Memory B cell (primary cell): ENCODE results near the gene ATP6V0A1.
"Not testable (repeated sequence)": the region's sequence is repeated elsewhere in the genome, so short reads cannot be mapped to it uniquely, and the experiment has no call there.

Experiments
- ATAC-seq: fragments of 150-1000 bp; cut with Tn5 transposase; 2 replicates; pipeline ENCODE4 v1.10.0; 2021; ENCODE audit warnings: low read depth, mild to moderate bottlenecking, moderate library complexity
- DNase-seq, 2 donors: peaks; one replicate each; pipeline ENCODE4 v3.0.0; 2022; ENCODE audit warnings: low spot score in 2 of 2
- H3K27ac Mint-ChIP-seq: one replicate; pipeline ENCODE4 v1.8.0; 2022; ENCODE audit warnings: mild to moderate bottlenecking, moderate library complexity, mixed read lengths
- H3K27me3 Mint-ChIP-seq: one replicate; pipeline ENCODE4 v1.8.0; 2022; ENCODE audit warnings: mixed read lengths
- H3K36me3 Mint-ChIP-seq: one replicate; pipeline ENCODE4 v1.8.0; 2022; ENCODE audit warnings: mild to moderate bottlenecking, mixed read lengths
- H3K4me1 Mint-ChIP-seq: one replicate; pipeline ENCODE4 v1.8.0; 2022; ENCODE audit warnings: mixed read lengths
- H3K4me3 Mint-ChIP-seq: one replicate; pipeline ENCODE4 v1.8.0; 2022; ENCODE audit warnings: mild to moderate bottlenecking, moderate library complexity, mixed read lengths
- H3K9me3 Mint-ChIP-seq: one replicate; pipeline ENCODE4 v1.8.0; 2022; ENCODE audit warnings: mixed read lengths

ATP6V0A1 gene

DNA sequence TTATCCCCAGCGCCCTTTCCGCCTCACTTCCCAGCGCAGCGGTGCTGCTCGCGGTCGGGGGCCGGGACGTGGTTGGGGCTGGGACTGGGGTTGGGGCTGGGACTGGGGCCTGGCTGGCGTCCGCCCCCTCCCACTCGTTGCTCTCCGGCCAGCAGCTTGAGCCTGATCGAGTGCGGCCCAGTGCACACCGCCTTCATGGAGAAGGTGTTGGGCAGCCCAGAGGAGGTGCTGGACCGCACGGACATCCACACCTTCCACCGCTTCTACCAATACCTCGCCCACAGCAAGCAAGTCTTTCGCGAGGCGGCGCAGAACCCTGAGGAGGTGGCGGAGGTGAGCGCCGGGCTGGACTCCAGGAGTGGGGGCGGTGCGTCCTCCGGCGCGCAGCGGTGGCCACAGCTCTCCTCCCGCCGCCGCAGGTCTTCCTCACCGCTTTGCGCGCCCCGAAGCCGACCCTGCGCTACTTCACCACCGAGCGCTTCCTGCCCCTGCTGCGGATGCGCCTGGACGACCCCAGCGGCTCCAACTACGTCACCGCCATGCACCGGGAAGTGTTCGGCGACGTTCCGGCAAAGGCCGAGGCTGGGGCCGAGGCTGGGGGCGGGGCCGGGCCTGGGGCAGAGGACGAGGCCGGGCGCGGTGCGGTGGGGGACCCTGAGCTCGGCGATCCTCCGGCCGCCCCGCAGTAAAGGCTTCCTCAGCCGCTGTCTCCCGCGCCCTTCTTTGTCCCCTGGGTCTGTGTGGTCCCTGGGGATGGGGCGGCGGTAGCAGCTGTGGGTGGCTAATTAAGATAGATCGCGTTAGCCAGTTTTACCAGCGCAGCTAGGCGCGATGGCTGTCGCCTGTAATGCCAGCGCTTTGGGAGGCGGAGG is 95.8 kb downstream of the ATP6V0A1 start:
- ATAC-seq (peak; percentile 90), DNase-seq (peak; percentile 81 to 85)
- H3K4me3 Mint-ChIP-seq: peak overlapping the region; percentile 98
- H3K27ac Mint-ChIP-seq: peak overlapping the region; percentile 97
- no peaks in the 10 kb centered on the region for H3K27me3 Mint-ChIP-seq
- H3K9me3 Mint-ChIP-seq: no peaks in the 10 kb centered on the region
- H3K4me1 Mint-ChIP-seq: peaks cover 29% of the 10 kb centered on the region
- no peaks in the 10 kb centered on the region for H3K36me3 Mint-ChIP-seq

DNA sequence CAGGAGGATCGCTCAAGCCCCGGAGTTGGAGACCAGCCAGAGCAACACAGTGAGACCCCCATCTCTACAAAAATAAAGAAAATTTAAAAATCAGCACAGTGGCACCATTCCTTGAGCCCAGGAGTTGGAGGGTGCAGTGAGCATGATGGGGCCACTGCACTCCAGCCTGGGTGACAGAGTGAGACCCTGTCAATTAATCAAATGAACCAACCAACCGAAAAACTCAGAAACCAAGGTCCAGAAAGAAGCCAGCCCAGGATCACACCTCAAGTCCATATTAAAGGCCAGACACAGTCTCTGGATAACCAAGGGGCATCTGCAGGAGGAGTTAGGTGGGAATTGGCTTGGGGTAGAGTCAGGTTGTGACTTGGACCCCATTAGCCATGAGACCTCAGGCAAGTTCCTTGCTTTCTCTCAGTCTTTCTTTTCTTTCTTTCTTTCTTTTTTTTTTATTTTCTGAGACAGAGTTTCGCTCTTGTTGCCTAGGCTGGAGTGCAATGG is 96.5 kb downstream of the ATP6V0A1 start:
- ATAC-seq: peak; percentile 2
- peak overlapping the region; percentile 97 for H3K27ac Mint-ChIP-seq
- DNase-seq: no peak
- peak overlapping the region; percentile 98 for H3K4me3 Mint-ChIP-seq
- H3K9me3 Mint-ChIP-seq: no peaks in the 10 kb centered on the region
- no peaks in the 10 kb centered on the region for H3K27me3 Mint-ChIP-seq
- H3K4me1 Mint-ChIP-seq: peaks cover 29% of the 10 kb centered on the region
- no peaks in the 10 kb centered on the region for H3K36me3 Mint-ChIP-seq

DNA sequence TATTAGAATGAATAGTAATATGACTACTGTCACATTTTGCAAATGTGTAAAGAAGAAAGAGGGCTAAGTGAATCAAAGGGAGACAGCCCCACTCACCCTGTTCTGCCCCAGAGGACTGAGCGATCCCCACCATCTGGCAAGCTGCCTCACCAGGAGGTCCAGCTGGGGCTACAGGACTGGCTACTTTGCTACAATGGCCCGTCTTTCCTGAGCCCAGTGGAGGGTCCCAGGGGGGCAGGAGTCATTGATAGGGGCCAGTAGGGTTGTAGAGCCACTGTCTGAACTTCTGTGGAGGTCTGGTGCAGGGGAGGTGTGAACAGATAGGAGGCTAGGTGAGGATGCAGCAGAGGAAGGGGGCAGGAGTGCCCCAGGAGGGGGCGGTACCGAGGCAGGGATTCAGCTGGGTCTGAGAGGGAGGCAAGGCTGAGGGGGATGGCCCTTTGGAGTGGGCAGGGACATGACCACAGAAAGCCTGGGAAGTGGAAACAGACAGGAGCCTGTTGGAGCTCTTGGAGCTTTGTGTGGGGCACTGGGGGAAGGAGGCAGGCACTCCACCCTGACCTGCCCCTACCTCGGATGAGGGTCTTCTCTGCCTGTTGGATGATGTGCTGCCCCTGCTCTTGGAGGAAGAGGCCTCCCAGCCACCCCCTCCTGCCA is 97.4 kb downstream of the ATP6V0A1 start:
- H3K9me3 Mint-ChIP-seq, H3K4me3 Mint-ChIP-seq, ATAC-seq: not testable (repeated sequence)

DNA sequence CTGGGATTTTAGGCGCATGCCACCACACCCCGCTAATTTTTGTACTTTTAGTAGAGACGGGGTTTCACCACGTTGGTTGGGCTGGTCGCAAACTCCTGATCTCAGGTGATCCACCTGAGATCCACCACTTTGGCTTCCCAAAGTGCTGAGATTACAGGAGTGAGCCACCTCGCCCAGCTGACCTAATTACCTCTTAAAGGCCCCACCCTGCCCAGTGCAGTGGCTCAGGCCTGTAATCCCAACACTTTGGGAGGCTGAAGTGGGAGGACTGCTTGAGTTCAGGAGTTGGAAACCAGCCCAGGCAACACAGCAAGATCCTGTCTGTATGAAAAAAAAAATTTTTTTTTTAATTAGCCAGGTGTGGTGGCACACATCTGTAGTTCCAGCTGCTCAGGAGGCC is 100.4 kb downstream of the ATP6V0A1 start:
- no peak overlapping the region for H3K4me3 Mint-ChIP-seq
- H3K27me3 Mint-ChIP-seq: no peaks in the 10 kb centered on the region
- ATAC-seq (no peak), DNase-seq (no peak)
- no peaks in the 10 kb centered on the region for H3K9me3 Mint-ChIP-seq
- H3K4me1 Mint-ChIP-seq: peaks cover 32% of the 10 kb centered on the region
- no peak overlapping the region for H3K27ac Mint-ChIP-seq
- no peaks in the 10 kb centered on the region for H3K36me3 Mint-ChIP-seq

More for the DNA sequence above, 97.4 kb downstream of the ATP6V0A1 start:
- not testable (repeated sequence) for DNase-seq, H3K36me3 Mint-ChIP-seq, H3K27ac Mint-ChIP-seq, H3K27me3 Mint-ChIP-seq
- H3K4me1 Mint-ChIP-seq: peaks cover 26% of the 10 kb centered on the region

DNA sequence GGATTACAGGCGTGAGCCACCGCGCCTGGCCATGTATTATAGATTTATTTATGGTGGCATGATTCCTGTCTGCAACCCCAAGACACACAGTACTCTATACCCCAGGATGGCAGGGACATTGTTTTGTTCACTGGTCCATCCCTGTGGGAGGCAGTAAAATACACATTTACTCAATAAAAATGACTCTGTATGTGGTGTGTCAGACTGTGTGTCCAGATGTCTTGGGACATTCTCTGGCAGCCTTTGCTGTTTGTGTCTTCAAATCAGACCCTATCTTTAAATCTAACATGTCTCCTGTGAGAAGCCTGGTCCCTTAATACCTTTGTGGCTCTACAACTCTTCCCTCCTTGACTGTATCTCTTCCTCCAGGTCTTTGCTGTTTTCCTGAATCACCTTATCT is 101.6 kb downstream of the ATP6V0A1 start:
- Mint-ChIP-seq H3K36me3 (no peaks in the 10 kb centered on the region), H3K27ac (no peak overlapping the region), H3K4me3 (no peak overlapping the region)

DNA sequence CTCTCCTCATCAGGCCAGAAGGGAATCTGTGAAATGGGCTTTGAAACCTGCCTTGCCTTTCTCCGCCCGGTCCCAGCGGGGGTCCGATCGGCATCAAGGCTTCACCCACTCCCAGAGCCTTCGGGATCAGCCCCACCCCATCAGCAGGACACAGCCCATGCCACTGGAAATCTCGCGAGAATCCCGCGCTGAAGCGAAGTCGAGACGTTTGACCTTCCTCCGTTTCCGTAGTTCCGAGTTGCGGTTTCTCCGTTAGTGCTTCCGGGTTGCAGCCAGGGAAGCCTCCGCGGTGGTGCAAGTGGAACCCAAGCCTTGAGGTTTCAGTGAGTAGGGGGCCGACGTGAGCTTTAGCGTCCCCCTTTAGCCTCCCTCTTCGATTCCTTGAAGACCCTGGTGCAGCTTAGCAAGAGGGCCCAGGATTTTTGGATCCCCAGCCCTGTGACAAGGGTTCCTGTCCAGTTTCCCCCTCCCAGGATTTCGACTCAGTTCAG is 103.3 kb downstream of the ATP6V0A1 start, which contains the start of gene COASY:
Gene COASY, plus strand, starts transcription at position 252 of the 491 bp plus-strand sequence. CDS start 475 bp downstream, outside the sequence.
- Mint-ChIP-seq H3K27me3 (no peaks in the 10 kb centered on the region), H3K9me3 (no peaks in the 10 kb centered on the region), H3K36me3 (no peaks in the 10 kb centered on the region), H3K4me1 (peaks cover 22% of the 10 kb centered on the region), H3K27ac (peak within 1 kb of the TSS; percentile 90), H3K4me3 (peak within 1 kb of the TSS; percentile 94)
- DNase-seq (peak; percentile 86 to 93), ATAC-seq (peak; percentile 77)

More for the DNA sequence above, 101.6 kb downstream of the ATP6V0A1 start:
- Mint-ChIP-seq H3K9me3 (no peaks in the 10 kb centered on the region), H3K27me3 (no peaks in the 10 kb centered on the region), H3K4me1 (peaks cover 25% of the 10 kb centered on the region)
- ATAC-seq: no peak
- DNase-seq: no peak

DNA sequence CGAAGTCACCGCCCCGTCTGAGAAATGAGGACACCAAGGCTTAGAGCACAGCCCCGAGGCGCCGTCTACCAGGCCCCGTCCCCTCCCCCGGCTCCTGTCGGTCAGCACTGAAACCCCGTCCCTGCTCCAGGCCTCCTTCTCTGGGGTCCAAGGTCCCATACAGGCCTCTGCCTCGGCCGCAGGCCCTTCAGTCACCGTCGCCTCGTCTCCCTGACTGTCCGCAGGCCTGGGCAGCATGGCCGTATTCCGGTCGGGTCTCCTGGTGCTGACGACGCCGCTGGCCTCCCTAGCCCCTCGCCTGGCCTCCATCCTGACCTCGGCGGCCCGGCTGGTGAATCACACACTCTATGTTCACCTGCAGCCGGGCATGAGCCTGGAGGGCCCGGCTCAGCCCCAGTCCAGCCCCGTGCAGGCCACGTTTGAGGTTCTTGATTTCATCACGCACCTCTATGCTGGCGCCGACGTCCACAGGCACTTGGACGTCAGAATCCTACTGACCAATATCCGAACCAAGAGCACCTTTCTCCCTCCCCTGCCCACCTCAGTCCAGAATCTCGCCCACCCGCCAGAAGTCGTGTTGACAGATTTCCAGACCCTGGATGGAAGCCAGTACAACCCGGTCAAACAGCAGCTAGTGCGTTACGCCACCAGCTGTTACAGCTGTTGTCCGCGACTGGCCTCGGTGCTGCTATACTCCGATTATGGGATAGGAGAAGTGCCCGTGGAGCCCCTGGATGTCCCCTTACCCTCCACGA is 103.9 kb downstream of the ATP6V0A1 start:
- ATAC-seq: no peak
- DNase-seq: no peak
- Mint-ChIP-seq H3K36me3 (no peaks in the 10 kb centered on the region), H3K27me3 (no peaks in the 10 kb centered on the region), H3K4me1 (peaks cover 23% of the 10 kb centered on the region), H3K4me3 (peak overlapping the region; percentile 94), H3K27ac (peak overlapping the region; percentile 90), H3K9me3 (no peaks in the 10 kb centered on the region)

DNA sequence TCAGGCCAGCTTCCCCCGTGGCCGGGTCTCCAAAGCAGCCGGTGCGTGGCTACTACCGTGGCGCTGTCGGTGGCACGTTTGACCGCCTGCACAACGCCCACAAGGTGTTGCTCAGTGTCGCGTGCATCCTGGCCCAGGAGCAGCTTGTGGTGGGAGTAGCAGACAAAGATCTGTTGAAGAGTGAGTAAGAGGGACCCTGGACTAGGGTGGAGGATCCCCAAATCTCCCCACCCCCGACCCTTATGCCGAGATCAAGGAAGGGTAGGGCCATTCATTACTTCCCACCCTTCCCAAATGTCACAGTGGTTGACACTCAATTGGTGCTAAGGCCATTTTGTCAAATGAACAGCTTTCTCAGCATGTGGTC is 104.4 kb downstream of the ATP6V0A1 start:
- Mint-ChIP-seq H3K4me3 (peak overlapping the region; percentile 94), H3K27ac (peak overlapping the region; percentile 90), H3K4me1 (peaks cover 26% of the 10 kb centered on the region), H3K27me3 (no peaks in the 10 kb centered on the region), H3K9me3 (no peaks in the 10 kb centered on the region), H3K36me3 (peaks cover 2% of the 10 kb centered on the region)
- no peak for DNase-seq
- ATAC-seq: no peak

DNA sequence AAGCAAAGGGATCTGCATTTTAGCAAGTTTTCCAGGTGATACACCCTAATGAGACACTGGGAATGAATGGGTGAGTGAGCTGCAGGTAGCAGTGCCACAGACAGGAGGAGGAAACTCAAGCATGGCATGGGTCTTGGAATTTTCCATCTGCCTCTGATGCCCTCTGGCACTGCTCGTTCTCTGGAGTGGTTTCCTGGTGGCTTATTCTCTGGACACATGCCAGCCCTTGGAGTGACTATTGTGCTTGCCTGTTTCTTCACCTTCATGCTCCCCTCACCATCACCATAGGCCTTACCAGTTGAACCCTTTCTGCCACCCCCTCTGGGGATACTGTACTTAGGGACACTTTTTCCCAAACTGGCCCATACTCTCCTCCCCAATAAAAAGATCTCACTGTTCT is 104.9 kb downstream of the ATP6V0A1 start:
- DNase-seq (no peak), ATAC-seq (no peak)
- Mint-ChIP-seq H3K27me3 (no peaks in the 10 kb centered on the region), H3K4me1 (peaks cover 26% of the 10 kb centered on the region), H3K4me3 (peak overlapping the region; percentile 94), H3K9me3 (no peaks in the 10 kb centered on the region), H3K27ac (peak overlapping the region; percentile 72), H3K36me3 (peaks cover 2% of the 10 kb centered on the region)

DNA sequence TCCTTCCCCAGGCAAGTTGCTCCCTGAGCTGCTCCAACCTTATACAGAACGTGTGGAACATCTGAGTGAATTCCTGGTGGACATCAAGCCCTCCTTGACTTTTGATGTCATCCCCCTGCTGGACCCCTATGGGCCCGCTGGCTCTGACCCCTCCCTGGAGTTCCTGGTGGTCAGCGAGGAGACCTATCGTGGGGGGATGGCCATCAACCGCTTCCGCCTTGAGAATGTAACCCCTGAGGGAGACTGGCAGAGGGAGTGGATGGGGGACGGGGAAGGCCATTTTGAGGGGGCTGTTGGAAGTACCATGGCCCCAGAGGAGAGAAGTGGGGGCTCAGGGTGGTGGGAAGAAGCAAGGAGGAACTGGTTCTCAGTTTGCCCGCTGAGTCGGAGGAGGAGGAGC is 105.3 kb downstream of the ATP6V0A1 start:
- Mint-ChIP-seq H3K4me1 (peaks cover 29% of the 10 kb centered on the region), H3K36me3 (peaks cover 5% of the 10 kb centered on the region), H3K27ac (peak overlapping the region; percentile 72), H3K9me3 (no peaks in the 10 kb centered on the region), H3K4me3 (peak overlapping the region; percentile 94), H3K27me3 (no peaks in the 10 kb centered on the region)
- DNase-seq (no peak), ATAC-seq (no peak)

DNA sequence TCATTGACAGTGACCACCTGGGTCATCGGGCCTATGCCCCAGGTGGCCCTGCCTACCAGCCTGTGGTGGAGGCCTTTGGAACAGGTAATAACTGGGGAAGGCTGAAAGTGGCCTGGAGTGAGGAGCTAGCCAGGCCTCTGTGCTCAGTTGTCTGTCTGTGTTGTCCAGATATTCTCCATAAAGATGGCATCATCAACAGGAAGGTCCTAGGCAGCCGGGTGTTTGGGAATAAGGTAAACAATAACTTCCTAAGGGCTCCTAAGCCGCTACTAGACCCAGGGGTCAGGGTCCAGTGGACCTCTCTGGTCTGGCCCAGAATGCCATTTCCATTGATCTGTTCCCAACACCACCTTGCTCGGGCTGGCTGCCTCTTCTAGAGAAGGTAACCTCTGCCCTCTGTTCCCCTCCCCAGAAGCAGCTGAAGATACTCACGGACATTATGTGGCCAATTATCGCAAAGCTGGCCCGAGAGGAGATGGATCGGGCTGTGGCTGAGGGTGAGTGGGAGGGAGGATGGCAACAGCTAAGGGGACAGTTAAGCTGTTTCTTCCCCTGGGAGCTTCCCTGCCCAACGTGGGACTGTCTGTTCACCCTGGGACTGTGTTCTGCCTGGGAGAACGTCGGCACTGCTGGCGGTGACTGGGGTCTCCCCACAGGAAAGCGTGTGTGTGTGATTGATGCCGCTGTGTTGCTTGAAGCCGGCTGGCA is 106.3 kb downstream of the ATP6V0A1 start:
- Mint-ChIP-seq H3K4me1 (peaks cover 31% of the 10 kb centered on the region), H3K27ac (peak overlapping the region; percentile 14), H3K27me3 (no peaks in the 10 kb centered on the region), H3K36me3 (peaks cover 5% of the 10 kb centered on the region), H3K9me3 (no peaks in the 10 kb centered on the region), H3K4me3 (no peak overlapping the region)
- no peak for ATAC-seq
- DNase-seq: no peak

DNA sequence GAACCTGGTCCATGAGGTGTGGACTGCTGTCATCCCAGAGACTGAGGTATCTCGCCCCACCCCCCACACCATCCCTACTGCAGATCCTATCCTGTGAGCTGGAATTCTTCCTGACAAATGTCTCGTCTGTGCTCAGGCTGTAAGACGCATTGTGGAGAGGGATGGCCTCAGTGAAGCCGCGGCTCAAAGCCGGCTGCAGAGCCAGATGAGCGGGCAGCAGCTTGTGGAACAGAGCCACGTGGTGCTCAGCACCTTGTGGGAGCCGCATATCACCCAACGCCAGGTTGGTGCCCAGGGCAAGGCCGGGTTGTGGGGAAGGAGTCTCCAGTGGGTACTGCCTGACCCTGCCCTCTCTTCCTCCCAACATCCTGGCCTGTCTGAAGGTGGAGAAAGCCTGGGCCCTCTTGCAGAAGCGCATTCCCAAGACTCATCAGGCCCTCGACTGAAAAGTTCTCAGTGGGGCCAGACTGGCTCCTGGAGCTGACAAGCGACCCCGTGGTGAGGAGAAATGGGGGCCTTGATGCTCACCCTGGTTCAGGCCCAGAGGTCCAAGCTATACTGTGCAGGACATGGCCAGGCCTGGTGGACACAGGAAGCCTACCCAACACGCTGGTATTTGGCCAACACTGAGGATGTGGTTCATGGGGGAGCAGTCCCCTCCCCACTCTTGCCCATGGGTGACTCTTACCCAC is 107.0 kb downstream of the ATP6V0A1 start:
- peaks cover 5% of the 10 kb centered on the region for H3K36me3 Mint-ChIP-seq
- no peaks in the 10 kb centered on the region for H3K9me3 Mint-ChIP-seq
- DNase-seq (no peak), ATAC-seq (no peak)
- H3K4me3 Mint-ChIP-seq: peak overlapping the region; percentile 95
- H3K27ac Mint-ChIP-seq: peak overlapping the region; percentile 42
- H3K4me1 Mint-ChIP-seq: peaks cover 31% of the 10 kb centered on the region
- H3K27me3 Mint-ChIP-seq: no peaks in the 10 kb centered on the region
